Gastroesophageal sphincter (tissue), 4 donors: ENCODE results near the gene DNM3. TPM values are rescaled to one million over a fixed set of nuclear protein-coding genes. Genes with fewer than 3 reads are reported as not detected.

Experiments
- ATAC-seq: fragments of 150-250 bp; one replicate; pipeline ENCODE4 v1.9.1; 2016; ENCODE audit warnings: mild to moderate bottlenecking, moderate library complexity
- H3K27ac ChIP-seq, 4 donors: fragments of 200-600 bp; sonication (generic) in 3 of 4; 1 replicate in 3 of 4; 2 replicates in 1 of 4; pipeline ENCODE4 v1.5.1; 2016 to 2019
- H3K27me3 ChIP-seq: fragments of 200-600 bp; sonication (generic); one replicate; pipeline ENCODE4 v1.5.1; 2019
- H3K36me3 ChIP-seq, 2 donors: fragments of 200-600 bp; sonication (generic); one replicate each; pipeline ENCODE4 v1.5.1; 2019; ENCODE audit warnings: control low read depth in 1 of 2
- H3K4me1 ChIP-seq, 3 donors: fragments of 200-600 bp; sonication (generic); 1 replicate in 2 of 3; 2 replicates in 1 of 3; pipeline ENCODE4 v1.5.1; 2016 to 2019; ENCODE audit warnings: control low read depth in 2 of 3
- H3K4me3 ChIP-seq, 2 donors: fragments of 200-600 bp; sonication (generic); one replicate each; pipeline ENCODE4 v1.5.1; 2019; ENCODE audit warnings: mild to moderate bottlenecking in 1 of 2, moderate library complexity in 1 of 2
- H3K9me3 ChIP-seq, 3 donors: fragments of 200-600 bp; sonication (generic); one replicate each; pipeline ENCODE4 v1.5.1; 2017 to 2019; ENCODE audit warnings: control low read depth in 2 of 3
- CTCF ChIP-seq, 4 experiments: fragments of 200-600 bp in 2 of 4; fragments of 450-650 bp in 2 of 4; sonication (generic) in 1 of 4; IDR thresholded peaks; one replicate each; pipeline ENCODE4 v1.5.1; 2017 to 2019; ENCODE audit warnings: antibody characterized with exemption in 4 of 4, mild to moderate bottlenecking in 2 of 4, moderate library complexity in 2 of 4
- EP300 ChIP-seq: sonication (generic); formaldehyde crosslinking; IDR thresholded peaks from one replicate; pipeline ENCODE4 v1.6.1; 2017; ENCODE audit warnings: antibody characterized with exemption, mild to moderate bottlenecking
- POLR2A ChIP-seq, 2 donors: fragments of 450-650 bp; IDR thresholded peaks; one replicate each; pipeline ENCODE4 v1.6.1; 2017; ENCODE audit warnings: antibody characterized with exemption in 2 of 2, mild to moderate bottlenecking in 2 of 2, moderate library complexity in 1 of 2
- POLR2AphosphoS5 ChIP-seq: sonication (generic); formaldehyde crosslinking; IDR thresholded peaks from one replicate; pipeline ENCODE4 v1.6.1; 2017; ENCODE audit warnings: antibody characterized with exemption
- WGBS, 2 donors: methylation state at CpG; one replicate each; pipeline ENCODE4 v1.1.5; 2018; ENCODE audit warnings: low coverage in 1 of 2; 5-methylcytosine and 5-hydroxymethylcytosine counted together
- total RNA-seq, 4 donors: library from RNA; depleted of rRNA; stranded (reverse); fragments of >200 nt; gene quantifications; one replicate each; pipeline ENCODE4 v1.1.0, GENCODE V29; 2016

The DNM3 gene
- total RNA-seq, 4 donors from 2014 or later, result 1.9 to 5.0 (median 3.9) TPM

- Histone ChIP-seq H3K27me3 (no peaks in the 10 kb centered on the region), H3K4me1 (peaks cover 0 to 45% (median 12%) of the 10 kb centered on the region in 3 donors), H3K9me3 (no peaks in the 10 kb centered on the region), H3K27ac (no peak overlapping the region), H3K36me3 (no peaks in the 10 kb centered on the region), H3K4me3 (no peak overlapping the region)
- no peak for ATAC-seq
- WGBS, 2 donors, result 77 to 82% methylated on average over 4 to 5 of the region's 5 CpGs
- no peak for TF ChIP-seq POLR2AphosphoS5
- no peak for TF ChIP-seq EP300
- TF ChIP-seq CTCF (IDR thresholded peaks at IDR 0.05), result no peak
- no peak for TF ChIP-seq POLR2A (IDR thresholded peaks at IDR 0.05)
These were observed 560.6 kb downstream of the DNM3 start for GRCh38 chr1:172401892-172402291.

- Histone ChIP-seq H3K36me3 (no peaks in the 10 kb centered on the region), H3K27ac (no peak overlapping the region), H3K4me1 (peaks cover 0 to 34% (median 4%) of the 10 kb centered on the region in 3 donors), H3K27me3 (no peaks in the 10 kb centered on the region), H3K9me3 (no peaks in the 10 kb centered on the region), H3K4me3 (no peak overlapping the region)
- ATAC-seq, result no peak
- TF ChIP-seq CTCF (IDR thresholded peaks at IDR 0.05) (no peak), POLR2A (IDR thresholded peaks at IDR 0.05) (no peak), POLR2AphosphoS5 (no peak), EP300 (no peak)
- WGBS, 2 donors, result 56 to 75% methylated on average over 1 of the region's 1 CpG
These were observed 561.7 kb downstream of the DNM3 start for GRCh38 chr1:172402878-172403569.

GRCh38 chr1:172404121-172404520 is 562.8 kb downstream of the DNM3 start:
- peaks cover 0 to 23% (median 0%) of the 10 kb centered on the region in 3 donors for H3K4me1 ChIP-seq
- H3K36me3 ChIP-seq, result no peaks in the 10 kb centered on the region
- no peak overlapping the region for H3K27ac ChIP-seq
- no peak overlapping the region for H3K4me3 ChIP-seq
- H3K27me3 ChIP-seq, result no peaks in the 10 kb centered on the region
- no peaks in the 10 kb centered on the region for H3K9me3 ChIP-seq
- TF ChIP-seq EP300 (no peak), CTCF (IDR thresholded peaks at IDR 0.05) (no peak), POLR2AphosphoS5 (no peak), POLR2A (IDR thresholded peaks at IDR 0.05) (no peak)
- ATAC-seq, result no peak

- TF ChIP-seq EP300, result no peak
- TF ChIP-seq POLR2AphosphoS5, result no peak
- no peak for TF ChIP-seq CTCF (IDR thresholded peaks at IDR 0.05)
- TF ChIP-seq POLR2A (IDR thresholded peaks at IDR 0.05), result no peak
These were observed 564.6 kb downstream of the DNM3 start for GRCh38 chr1:172405912-172406311.

GRCh38 chr1:172406968-172407367 is 565.7 kb downstream of the DNM3 start:
- 100% methylated on average over 1 of the region's 1 CpG for WGBS, 2 donors
- TF ChIP-seq CTCF (IDR thresholded peaks at IDR 0.05) (no peak), POLR2AphosphoS5 (no peak), EP300 (no peak), POLR2A (IDR thresholded peaks at IDR 0.05) (no peak)
- Histone ChIP-seq H3K4me3 (no peak overlapping the region), H3K9me3 (no peaks in the 10 kb centered on the region), H3K36me3 (no peaks in the 10 kb centered on the region), H3K4me1 (no peaks in the 10 kb centered on the region), H3K27ac (no peak overlapping the region), H3K27me3 (no peaks in the 10 kb centered on the region)
- no peak for ATAC-seq

More at GRCh38 chr1:172405912-172406311, 564.6 kb downstream of the DNM3 start:
- Histone ChIP-seq H3K27me3 (no peaks in the 10 kb centered on the region), H3K4me1 (peaks cover 0 to 7% (median 0%) of the 10 kb centered on the region in 3 donors), H3K9me3 (no peaks in the 10 kb centered on the region), H3K36me3 (no peaks in the 10 kb centered on the region), H3K27ac (no peak overlapping the region), H3K4me3 (no peak overlapping the region)
- ATAC-seq, result no peak
